GM18508 (cell line): ENCODE data around the gene CEP170B.
"Not testable (repeated sequence)": the region's sequence is repeated elsewhere in the genome, so short reads cannot be mapped to it uniquely, and the experiment has no call there.

Experiments
- ATAC-seq: cut with Tn5 transposase; IDR thresholded peaks from one replicate; pipeline ENCODE4 v1.9.1; 2021; ENCODE audit warnings: moderate number of reproducible peaks; ENCODE audit not compliant: insufficient read depth, unreplicated experiment

The CEP170B gene

DNA sequence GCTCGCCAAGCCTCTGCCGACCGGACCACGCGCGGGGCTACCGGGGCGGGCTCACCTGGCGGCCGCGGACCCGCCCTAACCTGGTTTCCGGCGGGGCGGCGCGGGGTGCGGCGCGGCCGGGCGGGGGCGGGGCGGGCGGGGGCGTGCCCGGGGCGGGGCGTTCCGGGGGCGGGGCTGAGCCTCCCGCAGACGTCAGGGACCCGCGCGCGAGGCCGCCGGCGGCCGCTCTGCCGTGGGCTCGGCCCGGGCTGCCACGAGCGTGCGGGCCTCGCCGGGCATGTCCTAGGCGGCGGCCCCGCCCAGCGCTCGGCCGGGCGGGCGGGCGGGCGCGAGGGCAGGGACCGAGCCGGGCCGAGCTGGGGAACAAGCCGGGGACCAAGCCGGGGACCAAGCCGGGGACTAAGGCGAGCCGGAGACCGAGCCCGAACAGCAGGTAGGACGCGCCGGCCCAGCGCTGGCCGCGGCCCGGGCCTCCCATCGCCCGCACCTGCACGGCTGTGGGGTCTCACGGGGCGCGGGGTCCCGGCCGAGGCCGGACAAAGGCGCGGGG is at the start of gene CEP170B:
Gene CEP170B, plus strand, starts transcription at position 188 of the 550 bp plus-strand sequence. CDS start 3,183 bp downstream, outside the sequence.
- no peak for ATAC-seq

DNA sequence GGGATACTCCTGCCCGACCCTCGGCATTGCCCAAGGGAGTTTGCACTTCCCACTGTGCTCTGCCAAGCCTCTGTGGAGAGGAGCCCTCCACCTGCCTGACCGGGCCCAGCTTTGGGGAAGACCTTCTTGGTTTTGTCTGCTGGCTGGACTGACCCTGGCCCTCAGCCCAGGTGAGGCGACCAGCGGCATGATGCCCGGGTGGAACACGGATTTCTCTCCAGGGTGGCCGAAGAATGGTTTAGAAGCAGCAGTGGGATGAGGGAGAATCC is 48.5 kb upstream of the CEP170B start:
- no peak for ATAC-seq

DNA sequence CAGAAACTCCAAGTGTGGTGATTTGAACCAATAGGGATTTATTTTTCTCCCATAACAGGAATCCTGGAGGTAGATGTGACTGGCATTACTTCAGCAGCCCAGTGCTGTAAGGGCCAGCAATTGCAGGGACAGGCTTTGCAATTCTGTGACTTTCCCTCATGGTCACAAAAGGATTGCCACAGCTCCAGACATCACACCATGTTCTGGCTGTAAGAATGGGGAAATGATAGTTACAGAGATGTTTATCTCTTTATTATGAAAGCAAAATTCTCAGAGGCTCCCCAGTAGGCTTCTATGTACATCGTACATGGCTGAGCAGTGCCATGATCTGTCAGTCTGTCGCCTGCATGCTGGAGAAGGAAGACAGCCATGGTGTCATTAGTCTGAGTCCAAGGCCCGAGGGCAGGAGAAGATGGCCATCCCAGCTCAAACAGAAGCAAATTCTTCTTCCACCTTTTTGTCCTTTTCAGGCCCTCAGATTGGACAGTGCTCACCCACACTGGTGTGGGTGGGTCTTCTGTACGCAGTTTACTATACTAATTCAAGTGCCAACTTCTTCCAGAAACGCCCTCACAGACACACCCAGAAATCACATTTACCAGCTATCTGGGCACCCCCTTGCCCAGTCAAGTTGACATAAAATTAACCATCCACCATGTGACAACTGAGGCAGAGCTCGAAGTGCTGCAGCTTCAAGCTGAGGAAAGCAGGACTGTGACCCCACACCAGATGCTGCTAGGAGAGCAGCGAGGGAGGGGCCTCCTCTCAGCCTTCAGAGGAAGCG is 46.9 kb upstream of the CEP170B start:
- no peak for ATAC-seq

- ATAC-seq = no peak
Observed at GRCh38 chr14:104818714-104819161, 46.3 kb upstream of the CEP170B start.

DNA sequence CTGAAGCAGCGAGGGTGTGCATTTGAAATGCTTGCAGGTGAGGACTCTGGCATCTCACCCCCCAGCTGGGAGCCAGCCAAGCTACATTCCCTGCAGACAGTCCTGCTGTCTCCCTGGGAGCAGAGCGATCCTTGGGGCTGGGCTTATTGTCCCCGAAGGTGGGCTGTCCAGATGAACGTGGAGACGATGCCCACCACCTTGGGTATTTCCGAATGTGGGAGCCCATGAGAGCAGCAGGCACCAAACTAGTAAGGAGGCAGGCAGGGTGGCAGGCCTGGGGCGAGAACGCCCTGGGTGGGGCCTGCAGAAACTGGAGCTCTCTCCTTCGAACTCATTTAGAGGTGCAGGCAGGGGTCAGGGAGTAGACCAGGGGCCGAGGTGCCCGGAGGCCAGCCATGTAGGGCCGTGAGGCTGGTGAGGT is 45.7 kb upstream of the CEP170B start:
- ATAC-seq = no peak

- no peak for ATAC-seq
Observed at GRCh38 chr14:104820669-104821228, 44.3 kb upstream of the CEP170B start.

GRCh38 chr14:104821229-104821945 is 43.7 kb upstream of the CEP170B start:
- no peak for ATAC-seq

- ATAC-seq = no peak
Observed at GRCh38 chr14:104821971-104822608, 43.0 kb upstream of the CEP170B start.

- no peak for ATAC-seq
Observed at GRCh38 chr14:104822821-104823615, 42.0 kb upstream of the CEP170B start.

DNA sequence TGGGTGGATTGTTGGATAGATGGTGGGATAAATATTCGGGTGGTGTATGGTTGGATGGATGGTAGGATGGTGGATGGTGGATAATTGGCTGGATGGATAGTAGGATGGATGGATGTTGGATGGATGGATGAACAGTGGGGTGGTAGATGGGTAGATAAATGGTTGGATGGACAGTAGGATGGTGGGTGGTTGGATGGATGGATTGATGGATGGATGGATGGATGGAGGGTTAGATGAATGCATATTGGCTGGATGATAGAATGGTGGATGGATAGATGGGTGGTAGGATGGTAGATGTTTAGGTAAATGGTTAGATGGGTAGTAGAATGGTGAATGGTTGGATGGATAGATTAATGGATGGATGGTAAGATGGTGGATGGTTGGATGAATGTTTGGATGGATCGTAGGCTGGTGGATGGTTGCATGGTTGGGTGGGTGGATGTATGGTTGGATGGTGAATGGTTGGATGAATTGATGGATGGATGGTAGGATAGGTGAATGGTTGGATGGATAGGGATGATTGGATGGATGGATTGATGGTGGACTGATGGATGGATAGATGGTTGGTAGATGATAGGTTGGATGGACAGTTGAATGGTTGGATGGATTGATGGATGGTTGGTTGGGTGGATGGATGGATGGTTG is 40.6 kb upstream of the CEP170B start:
- no peak for ATAC-seq

- ATAC-seq = no peak
Observed at GRCh38 chr14:104826189-104826860, 38.7 kb upstream of the CEP170B start.

DNA sequence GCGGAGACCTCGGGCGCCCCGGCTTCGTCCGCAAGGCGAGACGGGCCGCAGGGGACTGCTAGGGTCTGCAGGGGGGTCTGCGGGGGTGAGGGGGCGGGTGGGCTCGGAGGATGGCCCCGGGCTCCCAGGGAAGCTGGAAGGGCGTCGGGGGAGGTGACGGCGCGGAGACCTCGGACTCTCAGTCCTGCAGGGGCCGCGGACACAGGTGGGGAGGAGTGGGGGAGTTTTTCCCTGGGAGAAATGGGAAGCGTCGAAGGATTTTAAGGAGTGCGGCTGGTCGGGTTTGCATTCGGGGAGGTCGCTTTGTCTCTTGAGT is 38.2 kb upstream of the CEP170B start:
- ATAC-seq = no peak

DNA sequence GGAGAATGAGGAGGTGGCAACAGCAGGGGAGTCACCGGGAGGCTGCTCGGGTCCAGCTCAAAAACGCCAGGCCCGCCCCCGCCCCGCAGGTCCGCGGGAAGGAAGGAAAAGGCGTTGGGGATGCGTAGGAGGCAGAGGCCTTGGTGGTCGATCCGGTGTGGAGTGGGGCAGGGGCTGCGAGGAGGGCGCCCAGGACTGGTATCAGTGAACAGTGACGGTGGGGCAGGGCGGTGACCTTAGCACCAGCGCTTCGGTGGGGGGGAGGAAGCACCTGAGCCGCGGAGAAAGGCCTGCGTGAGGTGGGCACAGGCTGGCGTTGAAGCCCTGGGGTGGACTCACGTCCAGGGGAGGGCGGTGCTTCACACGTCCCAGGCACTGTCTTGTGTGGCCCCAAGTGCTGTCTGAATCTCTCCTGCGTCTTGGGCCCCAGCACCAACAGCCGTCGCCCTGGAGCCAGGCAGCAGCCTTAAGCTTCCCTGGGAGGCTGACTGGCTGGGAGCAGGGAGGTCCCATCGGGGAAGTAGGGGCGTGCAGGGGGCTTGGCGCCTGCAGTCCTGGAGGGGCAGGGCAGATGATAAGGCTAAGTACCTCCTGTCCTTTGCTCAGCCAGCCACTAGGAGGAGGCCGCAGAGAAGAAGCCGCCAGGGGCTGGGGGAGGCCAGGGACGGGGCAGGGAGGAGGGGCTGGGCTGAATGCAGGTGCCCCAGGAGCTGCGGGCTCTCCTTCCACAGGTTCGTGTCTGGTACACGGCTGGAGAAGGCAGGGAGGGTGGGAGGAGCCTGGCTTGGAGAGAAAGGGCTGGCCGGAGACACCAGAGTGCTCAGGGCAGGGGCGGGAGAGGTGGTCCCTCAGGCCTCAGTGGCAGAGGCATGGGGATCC is 37.7 kb upstream of the CEP170B start:
- no peak for ATAC-seq

- no peak for ATAC-seq
Observed at GRCh38 chr14:104830781-104831180, 34.3 kb upstream of the CEP170B start.

GRCh38 chr14:104836171-104836935 is 28.7 kb upstream of the CEP170B start:
- ATAC-seq = not testable (repeated sequence)

DNA sequence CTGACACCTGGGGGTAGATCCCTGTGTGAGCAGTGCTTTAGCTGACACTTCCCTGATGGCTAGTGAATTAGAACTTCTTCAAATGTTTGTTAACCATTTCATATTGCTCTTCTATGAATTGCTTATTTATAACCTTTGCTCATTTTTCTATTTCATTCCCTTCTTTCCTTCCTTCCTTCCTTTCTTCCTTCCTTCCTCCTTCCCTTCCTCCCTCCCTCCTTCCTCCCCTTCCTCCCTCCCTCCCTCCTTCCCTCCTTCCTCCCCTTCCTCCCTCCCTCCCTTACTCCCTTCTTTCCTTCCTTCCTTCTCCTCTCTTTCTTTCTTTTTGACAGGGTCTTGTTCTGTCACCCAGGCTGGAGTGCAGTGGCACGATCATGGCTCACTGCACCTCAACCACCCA is 23.3 kb upstream of the CEP170B start:
- ATAC-seq = no peak

DNA sequence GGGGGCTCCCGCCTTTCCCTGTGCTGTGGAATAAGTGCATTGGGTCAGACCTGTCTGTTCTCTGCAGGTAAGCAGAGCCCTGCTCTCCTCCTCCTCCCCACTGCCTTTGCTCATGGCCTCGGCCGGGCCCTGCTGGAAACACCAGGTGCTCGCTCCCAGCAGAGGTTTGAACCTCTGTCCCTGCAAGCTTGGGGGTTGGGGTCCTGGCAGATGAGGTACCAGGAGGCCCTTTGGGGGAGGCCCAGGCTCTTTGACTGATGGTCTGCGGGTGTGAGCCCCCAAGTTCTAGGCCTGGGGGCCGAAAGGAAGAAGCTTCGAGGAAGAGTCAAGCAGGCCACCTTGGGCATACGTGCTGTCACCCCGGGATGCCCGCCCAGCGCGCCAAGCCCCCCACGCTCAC is 22.1 kb upstream of the CEP170B start:
- no peak for ATAC-seq
